Sciatic nerve (tissue), 2 donors: ENCODE data around the gene B3GNT4. TPM values are rescaled to one million over a fixed set of nuclear protein-coding genes. Genes with fewer than 3 reads are reported as not detected.
"Not testable (repeated sequence)": the region's sequence is repeated elsewhere in the genome, so short reads cannot be mapped to it uniquely, and the experiment has no call there.

Experiments
- ATAC-seq: fragments of 200-7000 bp; cut with Tn5 transposase; one replicate; pipeline ENCODE4 v1.9.1; 2020; ENCODE audit warnings: mild to moderate bottlenecking, moderate library complexity
- DNase-seq: peaks from one replicate; pipeline ENCODE4 v3.0.0-alpha.2; 2020; ENCODE audit warnings: low spot score
- intact Hi-C: fragments of 100-400 bp; cut with DNase I; formaldehyde crosslinking; loops from one replicate; pipeline ENCODE4 v1.14.2; 2022
- total RNA-seq: library from RNA; stranded (reverse); fragmentation: NEBNext Ultra II Directional; extraction: Animal tissue kit (Norgen Biotek cat#: 25700); gene quantifications from one replicate; pipeline ENCODE4 v1.2.1, GENCODE V29; 2021
- donor health status: DM: no; HTN: no; CAD: no.
- donor health status: DM: no; HTN: no; CAD: no.

B3GNT4 gene
- total RNA-seq, 1 donor from 2014 or later, result not detected

- intact Hi-C loops, result no loop called here
- no peak for ATAC-seq
- no peak for DNase-seq
Measured at GRCh38 chr12:122185079-122185478, 18.4 kb upstream of the B3GNT4 start.

GRCh38 chr12:122185494-122186082 is 17.9 kb upstream of the B3GNT4 start:
- ATAC-seq (no peak), DNase-seq (no peak)
- intact Hi-C loops, result no loop called here

DNA sequence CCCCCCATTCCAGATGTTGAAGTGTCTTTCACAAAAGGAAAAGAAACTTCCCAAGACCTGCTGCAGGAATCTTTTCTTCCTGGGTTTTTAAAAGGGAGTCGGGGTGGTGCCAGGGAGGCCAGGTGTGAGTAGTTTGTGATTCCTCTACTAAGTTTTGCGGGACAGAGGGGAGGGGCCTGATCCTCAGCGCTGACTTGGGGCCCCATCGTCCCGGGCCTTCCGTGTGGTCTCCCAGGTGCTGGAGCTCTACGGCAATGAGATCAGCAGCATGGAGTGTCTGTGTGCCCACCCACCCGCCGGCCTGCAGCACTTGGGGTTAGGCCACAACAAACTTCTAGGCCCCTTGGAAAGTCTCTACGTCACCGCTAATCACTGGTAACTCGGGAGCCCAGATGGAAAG is 16.0 kb upstream of the B3GNT4 start:
- intact Hi-C loops, result no loop called here
- ATAC-seq (no peak), DNase-seq (no peak)

- intact Hi-C loops, result no loop called here
Measured at GRCh38 chr12:122189626-122190475, 13.7 kb upstream of the B3GNT4 start.

DNA sequence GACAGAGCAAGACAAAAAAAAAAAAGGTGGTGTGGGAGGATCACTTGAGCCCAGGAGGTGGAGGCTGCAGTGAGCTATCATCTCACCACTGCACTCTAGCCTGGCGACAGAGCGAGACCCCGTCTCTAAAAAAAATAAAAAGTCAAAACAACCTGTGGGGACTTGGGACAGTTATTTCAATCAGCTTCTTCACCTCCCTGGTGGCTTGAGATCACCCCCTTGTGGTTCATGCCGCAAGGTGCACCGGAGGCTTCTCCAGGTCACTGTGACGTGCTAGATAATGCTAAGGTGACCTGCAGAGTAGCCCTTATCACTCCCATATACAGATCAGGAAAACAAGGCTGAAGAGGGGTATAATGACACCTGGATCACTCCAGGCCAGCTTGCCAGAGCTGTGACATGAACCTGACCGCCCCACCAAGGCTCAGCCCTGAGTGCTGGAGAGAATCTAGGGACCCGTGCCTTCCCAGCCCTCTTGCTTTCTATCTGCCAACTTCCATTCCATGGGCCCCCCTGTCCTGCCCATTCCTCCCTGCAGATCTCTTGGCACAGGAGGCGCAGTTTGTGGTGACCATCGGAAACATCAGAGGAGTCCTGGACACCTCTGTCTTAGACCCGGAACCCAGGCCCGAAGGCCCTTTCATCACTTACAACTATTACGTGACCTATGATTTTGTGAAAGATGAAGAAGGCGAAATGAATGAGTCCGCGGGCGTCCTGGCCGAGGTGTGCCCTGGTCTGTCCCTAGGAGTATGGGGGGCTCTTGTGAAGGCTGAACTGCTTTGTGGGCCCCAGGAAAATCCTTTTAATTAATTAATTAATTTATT is 12.5 kb upstream of the B3GNT4 start:
- intact Hi-C loops, result no loop called here
- DNase-seq, result no peak
- no peak for ATAC-seq

More at GRCh38 chr12:122189626-122190475, 13.7 kb upstream of the B3GNT4 start:
- DNase-seq, result no peak
- ATAC-seq, result no peak

DNA sequence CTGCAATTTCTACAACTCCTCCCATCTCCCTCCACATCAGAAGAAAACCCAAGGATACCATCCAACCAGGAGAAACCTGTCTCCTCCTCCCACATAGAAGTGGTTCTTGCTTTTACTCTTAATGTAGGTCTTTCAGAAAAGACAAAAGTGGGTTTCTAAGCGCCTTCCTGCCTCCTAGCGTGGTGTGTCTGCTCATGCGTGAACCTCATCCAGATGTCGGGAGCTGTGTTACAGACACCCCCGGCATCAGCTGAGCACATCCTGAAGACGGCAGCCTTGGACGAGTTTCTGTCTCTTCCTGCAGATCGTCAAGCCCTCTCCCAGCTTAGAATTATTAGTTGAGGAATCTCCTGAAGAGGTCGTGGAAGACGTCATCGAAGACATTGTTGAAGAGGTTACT is 11.1 kb upstream of the B3GNT4 start:
- ATAC-seq (no peak), DNase-seq (no peak)
- intact Hi-C loops, result no loop called here

GRCh38 chr12:122194804-122195203 is 8.7 kb upstream of the B3GNT4 start:
- intact Hi-C loops, result no loop called here
- DNase-seq (no peak), ATAC-seq (no peak)

DNA sequence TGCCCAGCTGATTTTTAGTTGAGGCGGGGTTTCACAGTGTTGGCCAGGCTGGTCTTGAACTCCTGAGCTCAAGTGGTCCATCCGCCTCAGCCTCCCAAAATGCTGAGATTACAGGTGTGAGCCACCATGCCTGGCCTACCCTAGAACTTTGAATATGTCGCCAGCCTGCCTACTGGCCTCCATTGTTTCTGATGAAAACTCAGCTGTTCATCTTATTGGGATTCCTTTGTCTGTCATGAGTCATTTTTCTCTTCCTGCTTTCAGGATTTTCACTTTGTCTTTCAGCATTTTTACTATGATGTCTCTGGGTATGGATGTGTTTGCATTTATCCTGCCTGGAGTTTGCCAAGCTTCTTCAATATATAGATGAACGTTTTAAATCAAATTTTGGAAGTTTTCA is 8.1 kb upstream of the B3GNT4 start:
- ATAC-seq (no peak), DNase-seq (no peak)
- intact Hi-C loops, result no loop called here

DNA sequence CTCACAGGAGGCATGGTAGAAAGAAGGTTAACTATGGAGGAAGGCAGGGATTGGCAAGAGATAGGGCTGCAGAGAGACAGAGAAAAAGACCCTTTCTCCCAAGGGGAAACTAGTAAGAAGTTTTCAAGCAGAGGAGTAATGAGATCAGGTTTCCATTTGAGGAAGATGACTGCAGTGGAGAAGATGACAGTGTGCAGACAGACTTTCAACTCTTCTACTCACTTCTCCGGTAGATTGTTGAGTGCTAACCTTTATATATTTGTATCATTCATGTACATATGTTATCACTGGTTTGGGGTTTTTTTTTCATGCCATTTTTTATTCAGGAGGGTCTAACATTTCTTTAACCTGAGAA is 5.9 kb upstream of the B3GNT4 start:
- ATAC-seq, result no peak
- intact Hi-C loops, result no loop called here

DNA sequence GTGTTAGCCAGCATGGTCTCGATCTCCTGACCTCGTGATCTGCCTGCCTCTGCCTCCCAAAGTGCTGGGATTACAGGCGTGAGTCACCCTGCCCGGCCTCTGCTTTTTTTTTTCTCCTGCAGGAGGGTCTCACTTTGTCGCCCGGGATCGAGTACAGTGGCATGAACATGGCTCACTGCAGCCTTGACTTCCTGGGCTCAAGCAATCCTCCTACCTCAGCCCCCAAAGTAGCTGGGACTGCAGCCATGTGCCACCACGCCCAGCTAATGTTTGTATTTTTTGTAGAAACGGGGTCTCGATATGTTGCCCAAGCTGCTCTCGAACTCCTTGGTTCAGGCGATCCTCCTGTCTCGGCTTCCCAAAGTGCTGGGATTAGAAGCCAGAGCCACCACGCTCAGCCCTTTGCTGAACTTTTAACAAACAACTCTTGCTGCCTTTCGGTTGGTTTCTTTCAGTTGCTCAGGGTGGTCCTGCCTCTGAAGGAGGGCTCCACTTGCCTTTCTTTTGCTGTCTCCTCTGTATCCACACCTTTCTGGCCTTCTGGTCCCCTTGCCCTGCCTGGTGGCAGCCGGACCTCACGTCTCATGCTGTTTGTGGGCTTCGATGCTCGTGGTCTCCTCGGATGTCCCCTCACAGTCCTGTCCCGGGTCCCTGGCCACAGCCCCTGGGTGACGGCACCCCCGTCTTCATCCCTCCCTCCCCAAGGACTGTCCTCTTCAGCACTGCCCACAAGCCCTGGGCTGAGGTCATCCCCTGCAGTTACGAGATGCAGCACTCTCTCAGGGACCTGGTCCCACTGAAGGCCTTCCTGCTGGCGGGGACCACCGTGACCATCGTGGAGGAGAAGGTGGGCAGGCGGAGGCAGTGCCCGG is 3.8 kb upstream of the B3GNT4 start:
- ATAC-seq (no peak), DNase-seq (no peak)
- intact Hi-C loops, result no loop called here

More for the DNA sequence above, 5.9 kb upstream of the B3GNT4 start:
- DNase-seq, result no peak

DNA sequence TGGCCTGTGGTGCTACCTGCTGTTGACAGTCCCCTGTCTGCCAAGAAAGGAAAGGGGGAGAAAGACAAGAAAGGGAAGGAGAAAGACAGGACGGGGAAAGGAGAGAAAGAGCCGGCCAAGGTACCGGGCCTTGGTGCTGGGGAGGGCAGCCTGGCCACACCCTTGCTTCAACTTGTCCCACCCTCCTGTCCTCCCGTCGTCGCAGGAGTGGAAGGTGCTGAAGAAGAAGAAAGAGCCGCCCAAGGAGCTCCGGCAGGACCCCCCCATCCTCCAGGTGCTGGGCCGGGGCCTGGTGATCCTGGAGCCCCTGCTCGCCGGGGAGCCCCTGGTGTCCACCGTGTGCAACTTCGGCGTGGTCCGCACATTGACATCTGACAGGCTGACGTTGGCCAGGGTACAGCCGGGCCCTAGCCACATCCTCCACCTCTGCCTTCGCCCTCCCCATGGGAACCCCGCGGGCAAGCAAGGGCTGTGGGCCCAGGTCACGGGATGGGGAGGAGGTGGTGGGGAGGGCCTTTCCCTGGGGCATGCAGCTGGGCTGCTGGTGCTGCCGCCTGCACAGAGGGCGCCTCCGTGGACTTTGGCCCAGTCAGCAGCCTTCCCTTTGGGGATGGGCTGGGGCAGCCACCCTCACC is 2.9 kb upstream of the B3GNT4 start:
- ATAC-seq, result no peak
- intact Hi-C loops, result no loop called here
- peak; percentile 49 for DNase-seq

GRCh38 chr12:122201381-122201780 is 2.1 kb upstream of the B3GNT4 start:
- intact Hi-C loops, result no loop called here
- no peak for ATAC-seq
- peak; percentile 28 for DNase-seq

DNA sequence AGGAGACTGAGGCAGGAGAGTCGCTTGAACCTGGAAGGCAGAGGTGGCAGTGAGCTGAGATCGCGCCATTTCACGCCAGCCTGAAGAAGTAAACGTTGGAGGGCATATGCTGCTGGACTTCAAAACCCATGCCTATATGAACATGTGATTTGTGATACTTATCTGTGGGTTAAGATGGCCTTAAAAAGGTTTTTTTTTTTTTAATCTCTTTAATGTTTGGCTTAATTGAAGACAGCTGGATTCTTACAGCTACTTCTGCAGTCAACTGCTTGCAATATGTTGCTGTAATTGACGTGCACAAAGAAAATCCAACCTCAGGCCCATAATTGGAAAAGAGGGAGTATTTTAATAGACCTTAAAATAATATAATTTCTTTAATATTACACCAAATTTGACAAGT is 1.5 kb upstream of the B3GNT4 start:
- DNase-seq, result no peak
- intact Hi-C loops, result no loop called here
- no peak for ATAC-seq

GRCh38 chr12:122202811-122203210 is 698 bp upstream of the B3GNT4 start:
- DNase-seq, intact Hi-C loops, ATAC-seq: not testable (repeated sequence)

DNA sequence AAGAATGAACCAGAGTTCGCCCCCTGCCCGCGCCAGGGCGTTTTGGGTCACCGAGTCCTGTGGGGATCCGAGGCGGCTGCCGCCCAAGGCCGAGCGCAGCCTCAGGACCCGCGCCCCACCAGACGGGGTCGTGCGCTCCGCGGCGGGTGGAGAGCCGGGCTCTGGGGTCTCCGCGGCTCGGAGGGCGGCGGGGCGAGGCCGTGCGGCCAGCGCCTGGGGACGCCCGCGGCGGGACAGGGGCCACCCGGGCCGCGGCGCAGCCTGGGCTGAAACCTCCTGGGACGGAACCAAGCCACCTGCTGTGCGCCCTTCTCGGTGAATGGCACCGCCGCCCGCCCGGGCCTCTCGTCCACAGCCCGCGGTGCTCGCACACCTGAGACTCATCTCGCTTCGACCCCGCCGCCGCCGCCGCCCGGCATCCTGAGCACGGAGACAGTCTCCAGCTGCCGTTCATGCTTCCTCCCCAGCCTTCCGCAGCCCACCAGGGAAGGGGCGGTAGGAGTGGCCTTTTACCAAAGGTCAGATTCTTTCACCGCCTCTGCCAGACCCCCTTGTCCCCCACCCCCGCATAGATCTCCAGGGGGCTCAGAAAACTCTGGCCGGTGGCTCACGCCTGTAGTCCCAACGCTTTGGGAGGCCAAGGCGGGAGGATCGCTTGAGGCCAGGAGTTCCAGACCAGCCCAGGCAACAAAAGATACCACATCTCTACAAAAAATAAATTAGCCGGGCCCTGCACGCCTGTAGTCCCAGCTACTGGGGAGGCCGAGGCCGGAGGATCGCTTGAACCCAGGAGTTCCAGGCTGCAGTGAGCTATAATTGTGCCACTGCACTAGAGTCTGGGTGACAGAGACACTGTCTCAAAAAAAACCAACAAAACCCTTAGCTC is 901 bp downstream of the B3GNT4 start:
- no peak for DNase-seq
- no peak for ATAC-seq
- intact Hi-C loops, result no loop called here

DNA sequence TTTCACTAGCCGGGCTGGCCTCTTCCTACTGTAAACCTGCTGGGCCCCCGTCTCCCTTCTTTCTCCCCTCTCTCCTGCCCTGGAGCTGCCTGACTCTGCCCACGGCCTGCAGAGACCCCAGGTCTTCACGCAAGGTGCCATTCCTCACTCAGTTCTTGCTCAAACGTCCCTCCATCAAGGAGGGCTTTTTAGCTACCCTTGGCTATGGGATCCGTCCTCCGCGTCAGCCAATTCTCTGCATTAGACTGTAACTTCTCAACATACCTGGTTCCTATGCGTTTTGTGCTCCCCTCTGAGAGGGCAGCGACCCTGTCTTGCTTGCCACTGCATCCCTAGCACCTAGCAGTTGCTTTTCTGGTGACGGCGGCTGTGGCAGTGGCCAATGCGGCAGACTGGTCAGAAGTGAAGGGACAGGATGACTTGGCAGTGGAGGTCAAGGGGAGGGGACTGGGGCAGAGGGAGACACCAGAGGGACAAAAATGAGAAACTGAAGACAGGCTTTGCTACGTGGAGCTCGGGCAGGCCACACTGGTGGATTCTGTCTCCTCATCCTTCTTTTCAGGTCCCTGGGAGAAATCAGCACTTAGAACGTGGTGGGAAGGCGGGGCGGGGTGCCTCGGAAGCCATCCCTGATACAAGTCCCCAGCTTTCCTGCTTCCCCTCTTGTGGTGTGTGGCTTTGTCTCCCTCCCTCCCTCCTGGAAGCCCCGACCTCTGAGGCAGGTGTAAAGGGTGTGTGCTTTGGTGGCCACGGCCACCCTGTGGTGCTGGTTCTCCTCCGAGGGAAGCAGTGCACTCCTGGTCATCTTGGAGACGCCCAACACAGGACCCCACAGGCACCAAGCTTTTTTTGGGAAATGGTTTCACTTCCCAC is 1.8 kb downstream of the B3GNT4 start:
- ATAC-seq, result no peak
- intact Hi-C loops, result no loop called here
- DNase-seq, result peak; percentile 26
